GM19328 (cell line): ENCODE results near the gene DCTD.

ENCODE experiments used
- ATAC-seq: cut with Tn5 transposase; IDR thresholded peaks from one replicate; pipeline ENCODE4 v1.9.1; 2021; ENCODE audit warnings: mild to moderate bottlenecking, moderate library complexity; ENCODE audit not compliant: unreplicated experiment

The DCTD gene

GRCh38 chr4:182917182-182918043 is at the start of gene DCTD:
Gene DCTD, minus strand, starts transcription at chr4:182917386. Its CDS starts 1,818 bp downstream, at chr4:182915568.
- peak; percentile 85 for ATAC-seq

- ATAC-seq = no peak
Measured at GRCh38 chr4:182960746-182961145, 43.6 kb upstream of the DCTD start.

- no peak for ATAC-seq
Measured at GRCh38 chr4:182960228-182960627, 43.0 kb upstream of the DCTD start.

- no peak for ATAC-seq
Measured at GRCh38 chr4:182955411-182955810, 38.2 kb upstream of the DCTD start.

GRCh38 chr4:182944484-182945213 is 27.5 kb upstream of the DCTD start:
- no peak for ATAC-seq

- ATAC-seq = no peak
Measured at GRCh38 chr4:182939680-182940079, 22.5 kb upstream of the DCTD start.

GRCh38 chr4:182938205-182938645 is 21.0 kb upstream of the DCTD start:
- peak; percentile 85 for ATAC-seq

GRCh38 chr4:182937268-182938204 is 20.4 kb upstream of the DCTD start:
- no peak for ATAC-seq

GRCh38 chr4:182932651-182933050 is 15.5 kb upstream of the DCTD start:
- ATAC-seq = no peak

GRCh38 chr4:182931691-182932345 is 14.6 kb upstream of the DCTD start:
- no peak for ATAC-seq

GRCh38 chr4:182930889-182931288 is 13.7 kb upstream of the DCTD start:
- no peak for ATAC-seq

- no peak for ATAC-seq
Measured at GRCh38 chr4:182929296-182929695, 12.1 kb upstream of the DCTD start.

- no peak for ATAC-seq
Measured at GRCh38 chr4:182928061-182928460, 10.9 kb upstream of the DCTD start.

- ATAC-seq = no peak
Measured at GRCh38 chr4:182927505-182927904, 10.3 kb upstream of the DCTD start.

GRCh38 chr4:182925855-182926254 is 8.7 kb upstream of the DCTD start:
- ATAC-seq = no peak

GRCh38 chr4:182925298-182925757 is 8.1 kb upstream of the DCTD start:
- ATAC-seq = peak; percentile 100

GRCh38 chr4:182924497-182924896 is 7.3 kb upstream of the DCTD start:
- ATAC-seq = no peak

GRCh38 chr4:182923796-182924340 is 6.7 kb upstream of the DCTD start:
- no peak for ATAC-seq

- ATAC-seq = no peak
Measured at GRCh38 chr4:182923366-182923765, 6.2 kb upstream of the DCTD start.
